ENCODE results near the gene TMEM19.

DNA sequence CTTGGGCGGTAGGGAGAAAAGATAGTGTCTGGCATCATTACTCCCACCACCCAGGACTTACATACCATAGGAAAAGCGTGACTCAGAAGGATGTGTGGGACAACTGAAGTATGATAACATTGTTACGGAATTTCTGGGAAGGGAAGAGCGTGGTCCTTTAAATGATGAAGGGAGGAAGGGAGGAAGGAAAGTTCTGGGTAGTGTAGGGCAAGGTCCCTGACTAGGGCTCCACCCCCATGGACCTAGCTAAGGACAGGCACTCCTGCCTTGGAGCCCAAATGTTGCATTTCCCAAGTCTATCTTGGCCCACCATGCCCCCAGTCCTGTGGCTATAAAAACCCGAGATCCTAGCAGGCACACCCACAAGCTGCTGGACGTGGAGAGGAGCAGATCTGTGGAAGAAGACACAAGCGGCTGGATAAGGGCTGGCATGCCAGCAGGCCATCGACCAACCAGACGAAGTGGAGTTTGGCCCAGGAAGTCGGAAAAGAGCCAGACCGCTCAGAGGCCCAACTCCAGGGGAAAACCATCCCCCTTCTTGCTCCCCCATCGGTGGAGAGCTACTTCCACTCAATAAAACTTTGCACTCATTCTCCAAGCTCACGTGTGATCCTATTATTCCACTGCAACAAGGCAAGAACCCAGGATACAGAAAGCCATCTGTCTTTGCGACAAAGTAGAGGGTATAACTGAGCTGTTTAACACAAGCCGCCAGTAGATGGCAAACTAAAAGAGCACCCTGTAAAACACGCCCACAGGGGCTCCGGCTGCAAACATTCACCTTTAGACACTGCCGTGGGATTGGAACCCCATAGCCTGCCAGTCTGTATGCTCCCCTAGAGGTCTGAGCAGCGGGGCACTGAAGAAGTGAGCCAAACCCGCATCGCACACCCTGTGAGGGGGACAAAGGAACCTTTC is 45.8 kb downstream of the TMEM19 start:
- TF ChIP-seq ELF1 (IDR thresholded peaks at IDR 0.05; ENCODE audit: borderline replicate concordance, low read depth) = no peak
- TF ChIP-seq, protein P1, sequence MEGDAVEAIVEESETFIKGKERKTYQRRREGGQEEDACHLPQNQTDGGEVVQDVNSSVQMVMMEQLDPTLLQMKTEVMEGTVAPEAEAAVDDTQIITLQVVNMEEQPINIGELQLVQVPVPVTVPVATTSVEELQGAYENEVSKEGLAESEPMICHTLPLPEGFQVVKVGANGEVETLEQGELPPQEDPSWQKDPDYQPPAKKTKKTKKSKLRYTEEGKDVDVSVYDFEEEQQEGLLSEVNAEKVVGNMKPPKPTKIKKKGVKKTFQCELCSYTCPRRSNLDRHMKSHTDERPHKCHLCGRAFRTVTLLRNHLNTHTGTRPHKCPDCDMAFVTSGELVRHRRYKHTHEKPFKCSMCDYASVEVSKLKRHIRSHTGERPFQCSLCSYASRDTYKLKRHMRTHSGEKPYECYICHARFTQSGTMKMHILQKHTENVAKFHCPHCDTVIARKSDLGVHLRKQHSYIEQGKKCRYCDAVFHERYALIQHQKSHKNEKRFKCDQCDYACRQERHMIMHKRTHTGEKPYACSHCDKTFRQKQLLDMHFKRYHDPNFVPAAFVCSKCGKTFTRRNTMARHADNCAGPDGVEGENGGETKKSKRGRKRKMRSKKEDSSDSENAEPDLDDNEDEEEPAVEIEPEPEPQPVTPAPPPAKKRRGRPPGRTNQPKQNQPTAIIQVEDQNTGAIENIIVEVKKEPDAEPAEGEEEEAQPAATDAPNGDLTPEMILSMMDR (IDR thresholded peaks at IDR 0.05 in 2 of 3, conservative IDR thresholded peaks at IDR 0.05 in 1 of 3; ENCODE audit: borderline replicate concordance in 1 of 3, insufficient read depth in 1 of 3, low read depth in 2 of 3, low read length in 2 of 3) = peak in 2 of 3 experiments; percentile 41; a peak in 3 of 6 replicates
- no peak for TF ChIP-seq RAD21 (IDR thresholded peaks at IDR 0.05; ENCODE audit: low read depth)
- TF ChIP-seq EZH2 (IDR thresholded peaks at IDR 0.05) = no peak
- TF ChIP-seq POLR2A (IDR thresholded peaks at IDR 0.05; ENCODE audit: borderline replicate concordance, extremely low read depth, insufficient read depth, insufficient read length) = no peak
